Activated CD8-positive, alpha-beta T cell treated with anti-CD3 and anti-CD28 coated beads for 36 hours (primary cell): ENCODE data around the gene HAPLN3. TPM values are rescaled to one million over a fixed set of nuclear protein-coding genes. Genes with fewer than 3 reads are reported as not detected.
"Not testable (repeated sequence)": the region's sequence is repeated elsewhere in the genome, so short reads cannot be mapped to it uniquely, and the experiment has no call there.

ENCODE experiments used
- ATAC-seq: fragments of 200-7000 bp; cut with Tn5 transposase; one replicate; pipeline ENCODE4 v1.10.0; 2021; ENCODE audit warnings: mild to moderate bottlenecking, moderate library complexity
- CTCF ChIA-PET: fragments of 350-600 bp; sonication (Branson Sonifier 250); formaldehyde crosslinking; loops from one replicate; lab custom pipeline; 2021; ENCODE audit warnings: antibody characterized with exemption; lab: Charles Lee
- POLR2A ChIA-PET: fragments of 350-600 bp; sonication (Branson Sonifier 250); formaldehyde crosslinking; loops from one replicate; lab custom pipeline; 2021; ENCODE audit warnings: antibody characterized with exemption; lab: Charles Lee
- DNase-seq: peaks from one replicate; pipeline ENCODE4 v3.0.0-alpha.2; 2020
- H3K27ac Mint-ChIP-seq: one replicate; pipeline ENCODE4 v1.8.0; 2021; ENCODE audit warnings: mild to moderate bottlenecking, mixed read lengths
- H3K27me3 Mint-ChIP-seq: one replicate; pipeline ENCODE4 v1.8.0; 2021; ENCODE audit warnings: mixed read lengths
- H3K36me3 Mint-ChIP-seq: one replicate; pipeline ENCODE4 v1.8.0; 2021; ENCODE audit warnings: low read depth, mixed read lengths
- H3K4me1 Mint-ChIP-seq: one replicate; pipeline ENCODE4 v1.8.0; 2021; ENCODE audit warnings: low read depth, mixed read lengths
- H3K4me3 Mint-ChIP-seq: one replicate; pipeline ENCODE4 v1.8.0; 2021; ENCODE audit warnings: mild to moderate bottlenecking, moderate library complexity, mixed read lengths
- H3K9me3 Mint-ChIP-seq: one replicate; pipeline ENCODE4 v1.8.0; 2021; ENCODE audit warnings: mixed read lengths
- intact Hi-C: fragments of 100-400 bp; cut with micrococcal nuclease; formaldehyde crosslinking; loops from one replicate; pipeline ENCODE4 v1.10.0; 2022
- total RNA-seq, 2 experiments: library from RNA; stranded (reverse); gene quantifications; one replicate each; pipeline ENCODE4 v1.2.3, GENCODE V29; 2021
- TF ChIP-seq, protein P1 (sequence below): fragments of 200-600 bp; IDR thresholded peaks from one replicate; pipeline ENCODE4 v1.8.0; 2022; ENCODE audit warnings: antibody characterized with exemption, mild to moderate bottlenecking

HAPLN3 gene
- total RNA-seq, 2 experiments from 2014 or later: 63.2 to 69.5 TPM

DNA sequence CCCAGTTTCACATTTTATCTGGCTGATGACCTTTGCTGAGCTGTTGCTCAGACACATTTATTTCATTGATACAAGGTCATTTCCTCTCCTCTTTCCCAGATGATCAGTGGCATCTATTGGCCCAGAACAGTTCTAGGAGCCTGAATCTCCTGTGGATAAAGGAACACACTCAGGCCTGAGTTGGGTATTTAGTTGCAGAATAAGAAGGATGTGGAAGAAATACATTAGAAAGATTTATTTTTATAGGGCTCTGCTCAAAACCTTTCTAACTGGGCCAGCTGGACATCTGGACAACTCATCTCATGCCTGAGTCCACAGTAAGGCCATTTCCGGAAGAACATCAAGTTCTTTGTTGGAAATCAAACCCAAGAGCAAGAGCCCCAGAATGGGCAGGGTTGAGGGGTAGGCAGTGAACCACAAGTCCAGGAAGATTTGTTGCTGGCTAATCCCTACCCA is 37.6 kb upstream of the HAPLN3 start:
- no peak overlapping the region for H3K27ac Mint-ChIP-seq
- peaks cover 8% of the 10 kb centered on the region for H3K27me3 Mint-ChIP-seq
- DNase-seq (no peak), ATAC-seq (no peak)
- H3K36me3 Mint-ChIP-seq: no peaks in the 10 kb centered on the region
- CTCF ChIA-PET: no interaction called here
- TF ChIP-seq, protein P1, sequence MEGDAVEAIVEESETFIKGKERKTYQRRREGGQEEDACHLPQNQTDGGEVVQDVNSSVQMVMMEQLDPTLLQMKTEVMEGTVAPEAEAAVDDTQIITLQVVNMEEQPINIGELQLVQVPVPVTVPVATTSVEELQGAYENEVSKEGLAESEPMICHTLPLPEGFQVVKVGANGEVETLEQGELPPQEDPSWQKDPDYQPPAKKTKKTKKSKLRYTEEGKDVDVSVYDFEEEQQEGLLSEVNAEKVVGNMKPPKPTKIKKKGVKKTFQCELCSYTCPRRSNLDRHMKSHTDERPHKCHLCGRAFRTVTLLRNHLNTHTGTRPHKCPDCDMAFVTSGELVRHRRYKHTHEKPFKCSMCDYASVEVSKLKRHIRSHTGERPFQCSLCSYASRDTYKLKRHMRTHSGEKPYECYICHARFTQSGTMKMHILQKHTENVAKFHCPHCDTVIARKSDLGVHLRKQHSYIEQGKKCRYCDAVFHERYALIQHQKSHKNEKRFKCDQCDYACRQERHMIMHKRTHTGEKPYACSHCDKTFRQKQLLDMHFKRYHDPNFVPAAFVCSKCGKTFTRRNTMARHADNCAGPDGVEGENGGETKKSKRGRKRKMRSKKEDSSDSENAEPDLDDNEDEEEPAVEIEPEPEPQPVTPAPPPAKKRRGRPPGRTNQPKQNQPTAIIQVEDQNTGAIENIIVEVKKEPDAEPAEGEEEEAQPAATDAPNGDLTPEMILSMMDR: no peak
- H3K9me3 Mint-ChIP-seq: peaks cover 2% of the 10 kb centered on the region
- POLR2A ChIA-PET: no interaction called here
- no peaks in the 10 kb centered on the region for H3K4me1 Mint-ChIP-seq
- intact Hi-C loops: no loop called here
- no peak overlapping the region for H3K4me3 Mint-ChIP-seq

GRCh38 chr15:88932271-88932874 is 37.0 kb upstream of the HAPLN3 start:
- intact Hi-C loops: no loop called here
- TF ChIP-seq, protein P1: no peak
- no peaks in the 10 kb centered on the region for H3K36me3 Mint-ChIP-seq
- POLR2A ChIA-PET: interaction anchor here (0.5 kb wide), 1 partner anchor 129 kb away, joined by 3 read pairs; no protein-coding TSS in a partner anchor
- ATAC-seq (no peak), DNase-seq (no peak)
- H3K27me3 Mint-ChIP-seq: peaks cover 8% of the 10 kb centered on the region
- H3K4me3 Mint-ChIP-seq: no peak overlapping the region
- CTCF ChIA-PET: no interaction called here
- no peaks in the 10 kb centered on the region for H3K4me1 Mint-ChIP-seq
- H3K27ac Mint-ChIP-seq: no peak overlapping the region
- H3K9me3 Mint-ChIP-seq: peaks cover 2% of the 10 kb centered on the region

DNA sequence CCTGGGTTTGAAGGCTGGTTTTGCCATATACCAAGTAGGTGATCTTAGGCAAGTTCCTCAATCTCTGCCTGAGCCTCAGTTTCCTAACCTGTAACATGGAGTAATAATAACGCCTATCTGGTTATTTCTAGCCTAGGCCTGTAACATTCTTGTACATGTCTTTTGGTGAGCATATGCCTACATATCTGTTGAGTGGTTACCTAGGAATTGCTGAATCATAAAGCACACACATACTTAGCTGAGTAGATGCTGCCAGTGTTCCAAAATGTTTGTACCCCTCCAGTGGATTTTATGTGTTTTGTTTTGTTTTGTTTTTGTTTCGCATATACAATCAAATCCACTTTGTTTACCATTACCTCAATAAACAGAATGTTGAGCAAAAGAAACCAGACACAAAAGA is 35.2 kb upstream of the HAPLN3 start:
- POLR2A ChIA-PET: no interaction called here
- TF ChIP-seq, protein P1: no peak
- H3K27ac Mint-ChIP-seq: no peak overlapping the region
- CTCF ChIA-PET: no interaction called here
- no peak for DNase-seq
- no peaks in the 10 kb centered on the region for H3K36me3 Mint-ChIP-seq
- H3K27me3 Mint-ChIP-seq: peaks cover 8% of the 10 kb centered on the region
- intact Hi-C loops: no loop called here
- ATAC-seq: no peak
- peaks cover 2% of the 10 kb centered on the region for H3K9me3 Mint-ChIP-seq
- H3K4me3 Mint-ChIP-seq: no peak overlapping the region
- no peaks in the 10 kb centered on the region for H3K4me1 Mint-ChIP-seq

GRCh38 chr15:88929358-88930098 is 34.2 kb upstream of the HAPLN3 start:
- H3K27me3 Mint-ChIP-seq, H3K4me3 Mint-ChIP-seq, POLR2A ChIA-PET, H3K4me1 Mint-ChIP-seq, intact Hi-C loops, H3K9me3 Mint-ChIP-seq, H3K36me3 Mint-ChIP-seq, H3K27ac Mint-ChIP-seq, DNase-seq, ATAC-seq: not testable (repeated sequence)
- CTCF ChIA-PET: interaction anchor here (1.2 kb wide), 1 partner anchor 25 kb away, joined by 3 read pairs; no protein-coding TSS in a partner anchor

DNA sequence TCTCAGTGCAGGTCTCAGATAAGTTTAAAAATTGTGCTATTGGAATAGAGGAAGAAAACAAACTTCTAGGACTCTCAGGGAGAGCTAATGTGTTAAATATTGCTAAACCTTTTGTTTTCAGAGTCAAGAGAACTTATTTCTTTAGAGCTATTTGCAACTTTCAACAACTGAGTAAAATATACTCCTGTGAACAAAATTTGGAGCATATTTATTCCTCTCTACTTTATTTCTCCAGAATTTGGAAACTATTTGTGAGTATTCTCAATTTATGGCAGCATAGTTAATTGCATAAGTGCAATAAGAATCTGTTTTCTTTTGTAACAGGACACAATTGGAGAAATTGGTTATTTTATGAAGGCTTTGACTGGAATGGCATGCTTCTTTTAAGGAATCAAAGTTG is 32.8 kb upstream of the HAPLN3 start:
- CTCF ChIA-PET: interaction anchor here (1.2 kb wide), 1 partner anchor 24 kb away, joined by 3 read pairs; no protein-coding TSS in a partner anchor

GRCh38 chr15:88925648-88926047 is 30.3 kb upstream of the HAPLN3 start:
- POLR2A ChIA-PET: interaction anchor here (0.7 kb wide), 1 partner anchor 648 kb away, joined by 3 read pairs; no protein-coding TSS in a partner anchor
- H3K36me3 Mint-ChIP-seq, CTCF ChIA-PET, DNase-seq, H3K4me3 Mint-ChIP-seq, ATAC-seq, intact Hi-C loops, H3K27ac Mint-ChIP-seq, H3K4me1 Mint-ChIP-seq, H3K9me3 Mint-ChIP-seq, H3K27me3 Mint-ChIP-seq: not testable (repeated sequence)

More for the DNA sequence above, 32.8 kb upstream of the HAPLN3 start:
- intact Hi-C loops, DNase-seq, H3K36me3 Mint-ChIP-seq, ATAC-seq, H3K27ac Mint-ChIP-seq, H3K9me3 Mint-ChIP-seq, H3K27me3 Mint-ChIP-seq, H3K4me1 Mint-ChIP-seq, H3K4me3 Mint-ChIP-seq, POLR2A ChIA-PET: not testable (repeated sequence)

- peak; percentile 45 for DNase-seq
- H3K36me3 Mint-ChIP-seq, H3K4me3 Mint-ChIP-seq, intact Hi-C loops, H3K9me3 Mint-ChIP-seq, H3K27me3 Mint-ChIP-seq, H3K27ac Mint-ChIP-seq: not testable (repeated sequence)
- ATAC-seq: peak; percentile 63
- H3K4me1 Mint-ChIP-seq: peaks cover 19% of the 10 kb centered on the region
- ChIA-PET POLR2A (interaction anchor here (1.1 kb wide), 1 partner anchor 12 kb away, joined by 3 read pairs; no protein-coding TSS in a partner anchor), CTCF (interaction anchor here (0.9 to 2.3 kb wide), 2 partner anchors 16 to 239 kb away, joined by 3 to 15 read pairs; no protein-coding TSS in a partner anchor)
Observed at GRCh38 chr15:88920892-88921435, 25.6 kb upstream of the HAPLN3 start.
